AG09319 (cell line): ENCODE results near the gene NOC4L.
A peak's percentile ranks its signal among the peaks of the same experiment; 100 is the strongest.
"Not testable (repeated sequence)": the region's sequence is repeated elsewhere in the genome, so short reads cannot be mapped to it uniquely, and the experiment has no call there.

Source experiments
- DNase-seq: peaks from one replicate; pipeline ENCODE4 v3.0.0-alpha.2; 2010; ENCODE audit warnings: low read depth; ENCODE audit errors: extremely low read depth
- CTCF ChIP-seq: IDR thresholded peaks from 2 replicates; pipeline ENCODE4 v1.5.1; 2011; ENCODE audit warnings: low read depth, mild to moderate bottlenecking, inconsistent platforms, low read length, moderate library complexity

The NOC4L gene

GRCh38 chr12:132144115-132144809 is at the start of gene NOC4L, which contains the start of gene DDX51:
Gene NOC4L, plus strand, starts transcription at chr12:132144457. Its CDS starts 32 bp downstream, at chr12:132144489.
Gene DDX51, minus strand, starts transcription at chr12:132144319. Its CDS starts 23 bp downstream, at chr12:132144296.
- peak; percentile 85 for DNase-seq

GRCh38 chr12:132095520-132096409 is 48.5 kb upstream of the NOC4L start:
- no peak for TF ChIP-seq CTCF

More at GRCh38 chr12:132144115-132144809, at the start of gene NOC4L, which contains the start of gene DDX51:
- TF ChIP-seq CTCF = no peak

GRCh38 chr12:132099739-132100138 is 44.5 kb upstream of the NOC4L start:
- TF ChIP-seq CTCF = no peak

More at GRCh38 chr12:132095520-132096409, 48.5 kb upstream of the NOC4L start:
- no peak for DNase-seq

GRCh38 chr12:132100306-132101065 is 43.8 kb upstream of the NOC4L start:
- no peak for DNase-seq
- TF ChIP-seq CTCF = no peak

More at GRCh38 chr12:132099739-132100138, 44.5 kb upstream of the NOC4L start:
- DNase-seq = no peak

- DNase-seq = no peak
- no peak for TF ChIP-seq CTCF
Observed at GRCh38 chr12:132102297-132102696, 42.0 kb upstream of the NOC4L start.

- DNase-seq = not testable (repeated sequence)
Observed at GRCh38 chr12:132103072-132103471, 41.2 kb upstream of the NOC4L start.

GRCh38 chr12:132103542-132104308 is 40.5 kb upstream of the NOC4L start:
- no peak for TF ChIP-seq CTCF
- DNase-seq = no peak
